Suppressor macrophage treated with lipopolysaccharide for 1 hour (primary cell): Measurements from ENCODE around the gene PRIMPOL.

Experiments used
- DNase-seq, 3 donors: peaks; one replicate each; pipeline ENCODE4 v3.0.0-alpha.2; 2020 to 2022

PRIMPOL gene

GRCh38 chr4:184669251-184669650, 19.7 kb downstream of the PRIMPOL start:
- no peak for DNase-seq

DNA sequence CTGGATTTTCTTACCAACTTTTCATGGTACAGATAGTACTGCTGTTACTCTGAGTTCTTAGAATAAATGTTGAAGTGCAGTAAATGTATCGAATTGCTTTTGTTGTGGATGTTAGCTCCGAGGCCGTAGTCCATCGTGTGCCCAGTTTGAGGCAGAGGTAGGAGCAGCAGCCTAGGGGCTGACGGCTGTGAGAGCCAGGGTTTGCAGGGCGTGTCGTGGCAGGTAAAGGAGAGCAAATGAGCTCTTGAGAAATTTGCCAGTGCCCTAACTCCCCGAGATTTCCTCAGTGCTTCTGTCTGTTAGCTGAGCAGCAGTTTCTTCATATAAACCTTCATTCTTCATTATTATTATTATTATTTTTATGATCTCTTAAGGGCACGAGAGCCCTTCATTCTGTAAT, 21.6 kb downstream of the PRIMPOL start:
- DNase-seq, result no peak

- no peak for DNase-seq
These were observed 23.2 kb downstream of the PRIMPOL start for GRCh38 chr4:184672741-184673140.

- no peak for DNase-seq
These were observed 24.5 kb downstream of the PRIMPOL start for GRCh38 chr4:184674011-184674410.

DNA sequence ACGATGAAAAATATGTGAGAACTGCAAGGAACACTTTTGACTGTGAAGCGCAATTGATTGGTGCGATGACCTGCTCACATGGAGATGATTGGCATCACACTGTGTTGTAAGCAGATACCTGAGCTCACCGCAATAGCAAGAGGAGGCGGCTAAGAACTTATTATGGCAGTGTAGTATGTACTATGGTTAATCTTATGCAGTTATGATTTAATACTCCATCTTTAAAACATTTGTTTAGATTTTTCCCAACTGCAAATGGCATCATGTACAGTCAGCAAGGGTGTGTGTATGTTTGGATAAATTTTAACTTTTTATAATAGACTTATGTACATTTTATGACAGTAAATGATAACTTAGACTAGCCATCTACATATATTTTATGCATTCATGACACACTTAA, 25.5 kb downstream of the PRIMPOL start:
- DNase-seq, result no peak

DNA sequence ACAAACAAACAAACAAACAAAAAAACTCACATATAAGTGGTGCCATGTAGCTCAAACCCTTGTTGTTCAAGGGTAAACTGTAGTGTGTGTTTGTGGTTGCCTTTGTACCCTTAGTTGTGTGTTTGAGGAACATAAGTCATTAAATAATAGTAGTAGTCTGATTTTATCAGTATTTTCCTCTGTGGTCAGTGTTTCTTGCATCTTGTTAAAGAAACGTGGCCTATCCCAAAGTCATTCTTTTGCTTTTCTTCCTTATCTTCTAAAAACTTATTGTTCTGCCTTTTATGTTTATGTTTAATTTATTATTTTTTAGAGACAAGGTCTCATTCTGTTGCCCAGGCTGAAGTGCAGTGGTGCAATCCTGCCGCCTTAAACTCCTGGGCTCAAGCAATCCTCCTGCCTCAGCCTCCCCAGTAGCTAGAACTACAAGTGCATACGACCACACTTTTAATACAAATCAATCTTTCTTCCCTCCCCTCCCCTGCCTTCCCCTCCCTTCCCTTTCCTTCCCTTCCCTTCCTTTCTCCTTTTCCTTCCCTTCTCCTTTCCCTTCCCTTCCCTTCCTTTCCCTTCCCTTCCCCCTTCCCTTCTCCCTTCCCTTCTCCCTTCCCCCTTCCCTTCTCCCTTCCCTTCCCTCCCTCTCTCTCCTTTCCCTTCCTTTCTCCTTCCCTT, 26.4 kb downstream of the PRIMPOL start:
- no peak for DNase-seq

GRCh38 chr4:184680698-184681097, 31.2 kb downstream of the PRIMPOL start:
- no peak for DNase-seq

- DNase-seq, result peak in 1 of 3 donors; percentile 20
These were observed 32.4 kb downstream of the PRIMPOL start for GRCh38 chr4:184681916-184682315.

DNA sequence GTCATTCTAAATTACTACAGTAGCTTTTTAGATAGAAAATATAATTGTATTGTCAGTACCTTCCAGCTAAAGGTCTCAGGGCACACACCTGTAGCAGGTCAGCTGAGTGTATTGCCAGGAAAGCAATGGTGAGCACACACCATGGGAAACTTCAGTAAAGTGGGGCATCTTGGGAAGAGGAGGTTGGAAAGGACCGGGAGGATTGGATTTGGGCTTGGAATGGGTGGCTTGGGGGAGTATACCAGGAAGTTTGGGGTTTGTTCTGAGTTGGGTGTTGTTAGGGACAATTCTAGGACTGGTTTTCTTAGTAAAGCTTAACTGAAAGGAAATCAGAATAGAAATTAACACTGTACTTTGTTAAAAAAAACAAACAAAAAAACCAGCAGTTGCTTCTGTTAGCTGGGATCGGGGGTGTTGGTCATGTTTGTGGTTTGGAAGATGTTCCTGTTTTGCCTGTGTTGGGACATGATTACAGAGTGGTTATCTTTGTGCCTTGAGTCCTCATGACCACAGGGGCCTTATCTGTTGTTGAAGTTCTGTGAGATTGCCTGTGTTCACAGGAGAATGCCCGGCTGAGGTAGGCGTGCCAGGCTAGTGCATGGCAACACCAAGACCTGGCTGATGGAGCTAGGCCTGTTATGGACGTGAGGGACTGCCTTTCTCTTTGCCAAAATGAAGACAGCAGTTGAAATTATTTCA, 35.1 kb downstream of the PRIMPOL start:
- peak; percentile 62 to 71 (median 68) for DNase-seq

- no peak for DNase-seq
These were observed 38.5 kb downstream of the PRIMPOL start for GRCh38 chr4:184688005-184688404.

GRCh38 chr4:184688447-184688846, 38.9 kb downstream of the PRIMPOL start:
- peak; percentile 42 to 58 (median 47) for DNase-seq

GRCh38 chr4:184689681-184690080, 40.1 kb downstream of the PRIMPOL start:
- DNase-seq, result no peak

GRCh38 chr4:184693056-184693455, 43.5 kb downstream of the PRIMPOL start:
- no peak for DNase-seq

DNA sequence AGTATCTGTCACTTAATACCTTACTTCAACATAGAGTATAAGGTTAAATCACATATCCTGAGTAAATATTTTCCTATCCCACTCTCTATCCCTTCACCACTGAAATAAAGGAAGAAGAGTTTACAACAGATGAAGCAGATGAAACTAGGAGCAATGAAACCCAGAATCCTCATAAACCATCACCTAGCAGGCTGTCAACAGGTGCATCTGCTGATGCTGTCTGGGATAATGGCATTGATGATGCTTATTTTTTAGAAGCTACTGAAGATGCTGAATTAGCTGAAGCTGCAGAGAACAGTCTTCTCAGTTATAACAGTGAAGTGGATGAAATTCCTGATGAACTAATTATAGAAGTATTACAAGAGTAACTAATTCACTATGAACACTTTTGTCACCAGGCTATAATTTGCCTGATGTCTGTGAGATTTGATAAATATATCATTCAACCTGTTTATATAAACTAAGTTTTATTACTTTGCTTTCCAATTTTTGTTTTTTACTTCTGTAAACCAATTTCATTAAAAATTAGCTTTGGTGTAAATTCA, 44.9 kb downstream of the PRIMPOL start:
- DNase-seq, result no peak

GRCh38 chr4:184695178-184695896, 45.8 kb downstream of the PRIMPOL start:
- DNase-seq, result no peak

- no peak for DNase-seq
These were observed 48.4 kb downstream of the PRIMPOL start for GRCh38 chr4:184697956-184698355.

DNA sequence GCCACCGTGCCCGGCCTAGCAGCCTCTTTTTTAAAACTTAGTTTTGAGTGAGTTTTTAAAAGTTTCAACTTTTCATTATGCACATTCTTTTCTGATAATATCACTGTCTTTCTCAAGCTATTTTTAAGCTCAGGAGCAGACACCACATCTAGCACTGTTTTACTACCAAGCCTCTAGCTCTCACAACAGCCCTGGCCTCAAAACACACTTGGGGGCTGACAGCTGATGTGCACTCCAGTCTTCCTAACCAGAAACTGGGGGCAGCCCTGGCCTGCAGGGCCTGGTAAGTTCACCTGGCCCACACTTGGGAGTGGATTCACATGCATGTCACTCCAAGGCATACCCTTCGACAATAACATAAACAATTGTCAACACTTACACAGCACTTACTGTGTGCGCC, 50.4 kb downstream of the PRIMPOL start:
- DNase-seq, result no peak

DNA sequence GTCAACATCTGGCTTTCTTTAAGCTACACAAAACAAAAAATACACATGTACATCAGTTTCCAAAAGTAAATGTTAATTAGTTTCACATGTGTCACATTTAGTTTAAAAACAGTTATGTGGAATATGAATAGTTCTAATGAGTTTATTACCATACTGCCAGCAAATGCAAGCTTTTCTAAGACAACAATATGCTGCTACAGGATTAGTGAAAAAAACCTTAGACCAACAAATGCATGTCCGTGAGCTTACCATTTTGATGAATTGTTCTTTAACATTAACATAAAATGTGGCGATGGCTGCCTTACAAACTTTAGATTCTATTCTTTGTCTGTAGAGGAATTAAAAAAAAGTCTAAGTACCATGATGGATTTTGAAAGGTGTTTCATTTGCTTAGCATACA, 52.6 kb downstream of the PRIMPOL start:
- no peak for DNase-seq

DNA sequence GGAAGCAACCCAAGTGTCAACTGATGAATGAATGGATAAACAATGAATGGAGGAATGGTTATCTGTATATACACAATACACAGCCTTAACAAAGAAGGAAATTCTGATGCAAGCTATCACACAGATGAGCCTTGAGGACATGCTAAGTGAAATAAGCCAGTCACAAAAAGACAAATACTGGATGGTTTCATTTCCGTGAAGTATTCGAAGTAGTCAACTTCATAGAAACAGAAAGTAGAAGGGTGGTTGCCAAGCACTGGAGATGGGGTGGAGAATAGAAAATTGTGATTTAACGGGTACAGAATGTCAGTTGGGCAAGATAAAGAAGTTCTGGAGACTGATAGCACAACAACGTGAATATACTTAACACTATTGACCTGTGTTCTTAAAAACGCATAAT, 56.2 kb downstream of the PRIMPOL start:
- no peak for DNase-seq

DNA sequence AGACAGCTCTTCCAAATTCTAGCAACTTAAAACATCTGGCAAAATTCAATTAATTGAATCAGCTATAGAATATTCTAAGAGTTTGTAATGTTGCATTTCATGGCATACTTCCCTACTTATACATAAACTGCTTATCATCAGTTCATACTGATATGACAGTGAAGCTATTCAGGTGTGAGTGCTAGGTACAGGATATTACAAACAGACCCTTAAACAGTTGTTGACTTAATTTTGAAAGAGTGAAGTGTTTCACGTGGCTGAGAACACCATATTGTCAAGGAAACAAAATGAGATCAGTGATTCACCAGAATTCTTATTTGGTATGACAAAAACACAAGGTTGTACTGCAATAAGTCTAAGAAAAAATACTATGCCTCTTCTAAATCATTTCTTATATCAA, 56.9 kb downstream of the PRIMPOL start:
- no peak for DNase-seq

GRCh38 chr4:184712322-184712721, 62.8 kb downstream of the PRIMPOL start:
- no peak for DNase-seq

DNA sequence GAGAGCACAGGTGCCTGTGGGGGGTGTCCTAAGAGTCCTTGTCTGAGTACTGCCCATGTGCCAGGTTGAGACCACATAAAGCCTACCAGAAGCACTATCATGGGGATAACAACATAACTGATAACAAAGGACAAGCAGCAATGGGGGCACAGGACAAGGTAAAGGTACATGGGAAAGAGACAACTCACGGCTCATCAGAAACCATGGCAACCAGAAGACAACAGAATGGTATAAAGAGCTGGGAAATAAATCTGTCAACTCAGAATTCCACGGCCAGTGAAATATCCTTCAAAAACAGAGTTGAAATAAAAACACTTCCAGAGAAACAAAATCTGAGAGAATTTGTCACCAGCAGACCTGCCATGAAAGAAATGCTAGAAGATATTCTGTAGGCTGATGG, 64.3 kb downstream of the PRIMPOL start:
- no peak for DNase-seq

DNA sequence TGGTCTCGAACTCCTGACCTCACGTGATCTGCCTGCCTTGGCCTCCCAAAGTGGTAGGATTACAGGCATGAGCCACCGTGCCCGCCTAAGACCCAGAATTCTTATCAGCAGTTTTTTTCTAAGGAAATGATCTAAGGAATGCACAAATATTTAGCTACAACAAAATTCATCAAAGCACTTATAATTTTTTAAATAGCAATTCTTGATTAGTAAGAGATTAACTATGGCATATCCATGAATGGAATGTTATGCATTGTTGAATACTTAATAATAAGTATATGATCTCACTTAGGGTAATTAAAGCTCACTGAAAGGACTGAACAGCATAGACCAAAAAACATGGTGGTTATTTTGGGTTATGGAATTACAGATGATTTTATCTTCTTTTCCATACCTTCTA, 66.0 kb downstream of the PRIMPOL start:
- DNase-seq, result no peak

DNA sequence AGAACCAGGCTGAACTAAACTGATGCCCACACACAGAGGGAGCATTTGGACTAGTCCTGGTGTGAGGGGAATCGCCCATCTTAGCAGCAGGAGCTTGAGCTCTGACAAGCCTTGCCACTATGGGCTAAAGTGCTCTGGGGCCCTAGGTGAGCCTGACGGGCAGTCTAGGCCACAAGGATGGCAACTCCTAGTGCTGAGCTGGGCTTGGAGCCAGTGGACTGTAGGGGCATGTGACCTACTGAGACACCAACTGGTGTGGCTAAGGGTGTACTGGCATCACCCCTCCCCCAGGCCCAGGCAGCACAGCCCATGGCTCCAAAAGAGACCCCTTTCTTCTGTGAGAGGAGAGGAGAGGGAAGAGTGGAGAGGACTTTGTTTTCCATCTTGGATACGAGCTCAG, 69.9 kb downstream of the PRIMPOL start:
- no peak for DNase-seq
